GM18526 (cell line): Measurements from ENCODE around the gene SORL1-AS1.

ENCODE experiments used
- POLR2A ChIP-seq: IDR thresholded peaks from 3 replicates; pipeline ENCODE4 v1.6.1; 2011; ENCODE audit not compliant: insufficient read length; ENCODE audit errors: extremely low read depth

The SORL1-AS1 gene

DNA sequence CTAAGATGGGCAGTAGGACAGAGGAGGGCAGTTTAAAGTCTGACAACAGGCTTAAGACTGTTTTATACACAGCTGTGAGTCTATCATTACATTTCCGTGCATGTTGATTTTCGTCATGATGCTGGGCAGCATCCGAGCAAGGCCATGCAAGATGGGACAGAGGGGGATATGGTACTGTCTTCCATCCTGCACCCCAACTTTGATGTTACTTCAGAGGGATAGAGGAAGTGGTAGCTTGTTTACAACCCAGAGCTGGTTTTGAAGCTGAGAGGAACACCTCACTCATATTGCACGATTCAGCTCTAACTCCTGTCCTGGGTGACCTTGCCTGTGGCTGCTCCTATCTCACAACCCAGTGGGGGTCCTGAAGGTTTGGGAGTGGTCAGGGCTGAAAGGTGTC is 3.6 kb downstream of the SORL1-AS1 start:
- no peak for TF ChIP-seq POLR2A

- peak; percentile 32 for TF ChIP-seq POLR2A
These were observed 4.3 kb downstream of the SORL1-AS1 start for GRCh38 chr11:121448431-121448941.

- TF ChIP-seq POLR2A: no peak
These were observed 4.8 kb downstream of the SORL1-AS1 start for GRCh38 chr11:121448011-121448410.

GRCh38 chr11:121446752-121447156 is 6.0 kb downstream of the SORL1-AS1 start:
- TF ChIP-seq POLR2A: no peak

- TF ChIP-seq POLR2A: no peak
These were observed 7.5 kb downstream of the SORL1-AS1 start for GRCh38 chr11:121445071-121445768.

- TF ChIP-seq POLR2A: no peak
These were observed 8.2 kb downstream of the SORL1-AS1 start for GRCh38 chr11:121444526-121444925.

DNA sequence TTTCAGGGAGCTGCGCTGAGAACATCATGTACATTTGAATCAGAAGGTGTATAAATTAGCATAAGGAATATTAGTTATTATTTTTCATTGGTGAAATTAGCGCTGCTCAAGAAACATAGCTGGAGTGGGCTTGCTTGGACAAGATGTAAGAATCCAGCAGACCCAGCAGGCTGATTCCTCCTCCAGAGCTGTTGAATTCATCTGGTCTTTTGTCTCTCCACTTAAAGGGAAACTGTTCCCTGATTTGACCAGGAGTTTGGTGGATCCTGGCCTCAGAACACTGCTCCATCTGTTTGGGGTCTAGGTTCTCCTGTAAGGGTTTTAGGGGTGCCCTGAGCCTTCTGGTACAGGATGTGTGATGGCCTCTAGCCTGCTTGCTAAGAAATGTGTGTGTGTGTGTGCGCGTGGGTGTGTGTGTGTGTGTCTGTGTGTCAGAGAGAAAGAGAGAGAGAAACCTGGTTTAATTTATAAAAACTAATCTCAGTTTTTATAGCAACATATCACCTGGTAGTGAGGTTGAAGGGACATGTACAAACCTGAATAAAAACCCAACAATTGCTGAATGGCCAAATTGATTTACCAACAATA is 9.0 kb downstream of the SORL1-AS1 start:
- TF ChIP-seq POLR2A: no peak

GRCh38 chr11:121441521-121441920 is 11.2 kb downstream of the SORL1-AS1 start:
- no peak for TF ChIP-seq POLR2A

DNA sequence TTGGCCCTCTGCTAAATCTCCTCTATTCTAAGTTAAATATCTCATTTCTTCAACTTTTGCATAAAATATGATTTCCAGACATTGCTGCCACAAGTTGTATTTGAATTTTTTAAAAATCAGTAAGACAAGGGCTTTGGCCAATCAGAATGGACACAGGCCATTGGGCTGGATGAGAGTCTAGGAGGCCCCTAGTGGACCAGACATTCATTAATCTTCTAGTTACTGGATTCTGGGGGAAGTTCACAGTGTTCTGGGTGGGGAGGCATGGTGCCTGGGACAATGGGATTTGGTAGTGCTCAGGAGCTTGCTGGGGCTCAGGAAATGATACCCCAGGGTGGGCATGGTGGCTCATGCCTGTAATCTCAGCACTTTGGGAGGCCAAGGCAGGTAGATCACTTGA is 13.0 kb downstream of the SORL1-AS1 start:
- no peak for TF ChIP-seq POLR2A

DNA sequence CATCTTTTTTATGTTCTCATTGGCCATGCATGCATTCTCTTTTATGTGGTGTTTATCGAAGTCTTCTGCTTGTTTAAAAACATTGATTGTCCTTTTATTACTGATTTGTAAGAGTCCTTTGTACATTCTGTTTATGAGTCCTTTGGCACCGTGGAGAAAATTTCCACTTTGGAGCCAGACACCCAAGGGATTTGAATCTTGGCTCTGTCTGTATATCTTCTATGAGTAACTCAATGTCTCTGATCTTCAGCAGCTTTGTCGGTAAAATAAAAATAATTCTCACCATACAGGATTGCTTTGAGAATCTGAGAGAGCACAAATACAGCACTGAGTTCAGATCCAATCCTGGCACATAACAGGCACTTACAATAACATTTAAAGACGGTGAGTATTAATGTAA is 13.4 kb downstream of the SORL1-AS1 start:
- TF ChIP-seq POLR2A: no peak

DNA sequence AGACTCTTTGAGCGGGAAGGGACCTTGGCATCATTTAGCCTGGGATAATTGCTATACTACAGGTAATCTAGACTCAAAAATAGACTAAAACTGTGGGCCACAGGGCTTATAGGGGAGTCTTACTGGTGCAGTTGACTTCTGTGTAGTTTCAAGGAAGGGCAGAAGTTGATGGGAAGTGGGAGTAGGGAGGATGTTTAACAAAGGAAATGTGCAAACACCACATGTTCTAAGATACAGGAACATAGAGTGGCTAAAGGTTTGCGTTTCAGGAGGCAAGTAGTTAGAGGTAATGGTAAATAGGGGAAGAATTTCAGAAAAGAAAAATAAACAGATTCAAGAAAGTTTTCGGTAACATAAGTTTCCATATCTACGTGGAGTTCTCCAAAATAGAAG is 15.1 kb downstream of the SORL1-AS1 start:
- TF ChIP-seq POLR2A: no peak

GRCh38 chr11:121437018-121437685 is 15.6 kb downstream of the SORL1-AS1 start:
- TF ChIP-seq POLR2A: no peak

- TF ChIP-seq POLR2A: no peak
These were observed 16.9 kb downstream of the SORL1-AS1 start for GRCh38 chr11:121435551-121436511.

DNA sequence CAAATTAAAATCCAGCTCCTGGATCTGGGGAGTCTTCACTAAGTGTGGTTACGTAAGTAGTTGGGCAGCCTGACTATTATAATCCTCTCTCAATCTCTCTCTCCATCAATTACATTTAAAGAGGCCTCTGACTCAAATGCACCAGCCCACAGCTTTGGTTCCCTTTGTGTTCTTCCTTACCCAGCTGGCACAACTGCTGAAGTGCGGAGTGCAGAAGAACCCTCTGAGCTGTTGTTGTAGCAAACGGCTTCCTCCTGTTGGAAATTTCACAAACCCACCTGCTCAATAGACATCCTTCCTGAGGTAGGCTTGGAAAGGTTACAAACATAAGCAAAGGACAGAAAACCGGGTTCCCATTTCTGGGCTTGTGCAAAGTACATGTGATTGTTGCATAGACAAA is 17.6 kb downstream of the SORL1-AS1 start:
- no peak for TF ChIP-seq POLR2A
